Stimulated activated naive CD8-positive, alpha-beta T cell treated with anti-CD3 and anti-CD28 coated beads, Interleukin-15, amount 100 ng/mL, for 72 hours (primary cell): ENCODE data around the gene C16orf89.
"Not testable (repeated sequence)": the region's sequence is repeated elsewhere in the genome, so short reads cannot be mapped to it uniquely, and the experiment has no call there.

Experiments
- ATAC-seq: fragments of 150-1000 bp; cut with Tn5 transposase; 2 replicates; pipeline ENCODE4 v1.10.0; 2021; ENCODE audit warnings: mild to moderate bottlenecking, moderate library complexity
- DNase-seq, 2 donors: peaks; one replicate each; pipeline ENCODE4 v3.0.0; 2021 to 2022
- H3K27ac Mint-ChIP-seq, 2 donors: one replicate each; pipeline ENCODE4 v1.8.0; 2022; ENCODE audit warnings: mild to moderate bottlenecking in 2 of 2, mixed read lengths in 2 of 2, moderate library complexity in 2 of 2
- H3K27me3 Mint-ChIP-seq: one replicate; pipeline ENCODE4 v1.8.0; 2022; ENCODE audit warnings: mixed read lengths
- H3K4me1 Mint-ChIP-seq: one replicate; pipeline ENCODE4 v1.8.0; 2022; ENCODE audit warnings: mild to moderate bottlenecking, mixed read lengths
- H3K4me3 Mint-ChIP-seq, 2 donors: one replicate each; pipeline ENCODE4 v1.8.0; 2022; ENCODE audit warnings: mild to moderate bottlenecking in 2 of 2, mixed read lengths in 2 of 2, moderate library complexity in 1 of 2
- H3K9me3 Mint-ChIP-seq, 2 donors: one replicate each; pipeline ENCODE4 v1.8.0; 2022; ENCODE audit warnings: mixed read lengths in 2 of 2

C16orf89 gene

GRCh38 chr16:5056352-5056751, 9.4 kb downstream of the C16orf89 start:
- peak; percentile 89 for ATAC-seq
- H3K27me3 Mint-ChIP-seq, result no peaks in the 10 kb centered on the region
- H3K27ac Mint-ChIP-seq, result no peak overlapping the region
- peak; percentile 40 to 54 for DNase-seq
- no peak overlapping the region for H3K4me3 Mint-ChIP-seq
- H3K9me3 Mint-ChIP-seq, result no peaks in the 10 kb centered on the region
- H3K4me1 Mint-ChIP-seq, result peaks cover 6% of the 10 kb centered on the region

- Mint-ChIP-seq H3K9me3 (no peaks in the 10 kb centered on the region), H3K4me1 (peaks cover 6% of the 10 kb centered on the region), H3K4me3 (no peak overlapping the region), H3K27ac (no peak overlapping the region), H3K27me3 (no peaks in the 10 kb centered on the region)
- DNase-seq, result no peak
- no peak for ATAC-seq
These were observed 10.6 kb downstream of the C16orf89 start for GRCh38 chr16:5054876-5055865.

GRCh38 chr16:5046914-5047313, 18.8 kb downstream of the C16orf89 start:
- Mint-ChIP-seq H3K4me1 (no peaks in the 10 kb centered on the region), H3K4me3 (no peak overlapping the region), H3K9me3 (peaks cover 0 to 5% of the 10 kb centered on the region in 2 donors), H3K27me3 (no peaks in the 10 kb centered on the region), H3K27ac (peak overlapping the region in 1 of 2 donors; percentile 13)
- ATAC-seq (no peak), DNase-seq (no peak)

DNA sequence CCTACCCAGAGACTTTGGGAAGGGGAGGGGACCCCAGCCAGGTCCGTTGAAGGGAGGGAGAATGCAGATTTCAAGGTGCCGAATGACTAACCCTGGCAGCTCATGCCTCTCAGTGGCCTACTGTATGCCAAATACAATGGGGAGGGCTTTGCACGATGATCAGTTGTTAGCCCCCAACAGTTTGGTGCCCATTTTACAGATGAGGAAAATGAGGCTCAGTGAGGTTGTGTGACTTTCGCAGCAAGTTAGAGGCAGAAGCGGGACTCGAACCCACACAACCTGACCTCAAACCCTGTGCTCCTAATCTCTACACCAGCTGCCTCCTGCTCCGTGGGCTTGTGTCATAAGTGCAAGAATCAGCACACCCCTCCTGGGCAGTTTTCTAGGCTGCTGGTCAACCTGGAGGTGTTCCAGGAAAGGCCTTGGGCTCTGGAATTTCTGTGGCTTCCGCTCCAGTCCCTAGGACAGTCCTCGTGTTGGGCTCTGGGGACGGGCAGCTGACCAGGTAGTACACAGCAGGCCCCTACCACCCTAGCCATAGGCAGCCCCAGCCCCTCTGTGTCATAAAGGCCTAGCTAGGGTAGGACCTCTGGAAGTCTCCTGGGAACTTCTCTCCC, 20.1 kb downstream of the C16orf89 start:
- peaks cover 0 to 5% of the 10 kb centered on the region in 2 donors for H3K9me3 Mint-ChIP-seq
- no peaks in the 10 kb centered on the region for H3K27me3 Mint-ChIP-seq
- DNase-seq (no peak), ATAC-seq (no peak)
- no peak overlapping the region for H3K4me3 Mint-ChIP-seq
- no peaks in the 10 kb centered on the region for H3K4me1 Mint-ChIP-seq
- H3K27ac Mint-ChIP-seq, result no peak overlapping the region

GRCh38 chr16:5044581-5044980, 21.2 kb downstream of the C16orf89 start:
- not testable (repeated sequence) for H3K4me1 Mint-ChIP-seq

DNA sequence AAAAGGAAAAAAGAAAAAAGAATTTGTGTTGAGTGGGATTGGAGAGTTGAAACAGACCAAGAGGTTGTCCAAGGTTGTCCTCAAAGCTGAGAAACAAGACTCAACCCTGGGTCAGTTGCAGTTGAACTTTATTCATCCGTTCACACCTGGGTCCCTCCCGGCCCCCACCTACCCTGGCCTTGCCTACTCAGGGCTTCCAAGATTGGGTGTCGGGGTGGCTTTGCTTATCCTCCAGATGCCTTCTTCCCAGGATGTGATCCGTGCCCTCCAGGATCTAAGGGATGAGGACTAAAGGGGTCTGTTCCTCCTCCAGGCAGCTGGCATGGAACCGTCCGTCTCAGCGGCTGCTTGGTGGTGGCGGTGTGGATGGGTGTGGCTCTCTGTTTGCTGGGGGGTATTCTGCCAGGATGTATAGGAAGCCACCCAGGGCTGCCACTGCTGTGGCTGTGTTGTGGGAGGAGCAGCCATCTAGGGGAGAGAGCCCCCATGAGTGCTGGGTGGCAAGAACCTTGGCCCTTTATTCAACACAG, 21.7 kb downstream of the C16orf89 start:
- Mint-ChIP-seq H3K4me1 (no peaks in the 10 kb centered on the region), H3K27ac (peak overlapping the region in 1 of 2 donors; percentile 61), H3K4me3 (no peak overlapping the region), H3K27me3 (no peaks in the 10 kb centered on the region), H3K9me3 (no peaks in the 10 kb centered on the region)
- DNase-seq, result no peak
- ATAC-seq, result no peak

More at GRCh38 chr16:5044581-5044980, 21.2 kb downstream of the C16orf89 start:
- H3K27ac Mint-ChIP-seq, H3K4me3 Mint-ChIP-seq, ATAC-seq, H3K9me3 Mint-ChIP-seq, H3K27me3 Mint-ChIP-seq, DNase-seq: not testable (repeated sequence)

GRCh38 chr16:5042574-5043171, 23.1 kb downstream of the C16orf89 start:
- no peak for ATAC-seq
- no peak for DNase-seq
- Mint-ChIP-seq H3K4me1 (no peaks in the 10 kb centered on the region), H3K27me3 (no peaks in the 10 kb centered on the region), H3K9me3 (no peaks in the 10 kb centered on the region), H3K27ac (no peak overlapping the region), H3K4me3 (no peak overlapping the region)

GRCh38 chr16:5041600-5042133, 24.1 kb downstream of the C16orf89 start:
- H3K4me1 Mint-ChIP-seq, result no peaks in the 10 kb centered on the region
- DNase-seq, result no peak
- H3K4me3 Mint-ChIP-seq, result no peak overlapping the region
- H3K27ac Mint-ChIP-seq, result no peak overlapping the region
- no peak for ATAC-seq
- no peaks in the 10 kb centered on the region for H3K27me3 Mint-ChIP-seq
- no peaks in the 10 kb centered on the region for H3K9me3 Mint-ChIP-seq

DNA sequence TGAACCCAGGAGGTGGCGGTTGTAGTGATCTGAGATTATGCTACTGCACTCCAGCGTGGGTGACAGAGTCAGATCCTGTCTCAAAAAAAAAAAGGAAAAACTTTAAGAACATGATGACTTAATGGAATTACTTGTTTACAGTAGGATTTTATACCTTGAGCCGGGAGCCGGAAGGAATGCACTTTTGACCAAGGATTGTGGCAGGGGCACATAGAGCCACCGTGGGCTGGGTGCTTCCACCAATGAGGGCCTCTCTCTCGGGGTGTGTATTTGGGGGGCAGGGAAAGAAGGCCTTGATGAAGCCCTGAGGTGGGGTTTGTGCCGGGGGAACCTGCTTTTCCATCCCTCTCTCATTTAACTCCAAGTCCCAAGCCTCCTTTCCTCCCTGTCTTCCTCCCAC, 25.3 kb downstream of the C16orf89 start:
- Mint-ChIP-seq H3K27ac (no peak overlapping the region), H3K4me1 (peaks cover 4% of the 10 kb centered on the region), H3K4me3 (no peak overlapping the region), H3K27me3 (no peaks in the 10 kb centered on the region), H3K9me3 (no peaks in the 10 kb centered on the region)
- DNase-seq, result no peak
- ATAC-seq, result no peak

- Mint-ChIP-seq H3K9me3 (no peaks in the 10 kb centered on the region), H3K4me1 (peaks cover 37% of the 10 kb centered on the region), H3K27me3 (no peaks in the 10 kb centered on the region), H3K27ac (no peak overlapping the region), H3K4me3 (no peak overlapping the region)
- ATAC-seq (no peak), DNase-seq (no peak)
These were observed 29.3 kb downstream of the C16orf89 start for GRCh38 chr16:5036228-5037156.

DNA sequence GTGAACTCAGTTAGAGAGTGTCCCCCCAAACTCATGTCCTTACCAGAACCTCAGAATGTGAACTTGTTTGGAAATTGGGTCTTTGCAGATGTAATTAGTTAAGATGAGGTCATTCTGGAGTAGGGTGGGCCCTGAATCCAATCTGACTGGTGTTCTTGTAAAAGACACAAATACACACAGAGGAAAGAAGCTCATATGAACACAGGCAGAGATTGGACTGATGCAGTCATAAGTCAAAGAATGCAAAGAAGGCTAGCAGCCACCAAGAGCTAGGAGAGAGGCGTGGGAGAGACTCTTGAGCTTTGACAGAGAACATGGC, 29.9 kb downstream of the C16orf89 start:
- H3K27me3 Mint-ChIP-seq, result no peaks in the 10 kb centered on the region
- H3K4me3 Mint-ChIP-seq, result no peak overlapping the region
- no peaks in the 10 kb centered on the region for H3K9me3 Mint-ChIP-seq
- DNase-seq, result no peak
- ATAC-seq, result no peak
- H3K4me1 Mint-ChIP-seq, result peaks cover 37% of the 10 kb centered on the region
- no peak overlapping the region for H3K27ac Mint-ChIP-seq

DNA sequence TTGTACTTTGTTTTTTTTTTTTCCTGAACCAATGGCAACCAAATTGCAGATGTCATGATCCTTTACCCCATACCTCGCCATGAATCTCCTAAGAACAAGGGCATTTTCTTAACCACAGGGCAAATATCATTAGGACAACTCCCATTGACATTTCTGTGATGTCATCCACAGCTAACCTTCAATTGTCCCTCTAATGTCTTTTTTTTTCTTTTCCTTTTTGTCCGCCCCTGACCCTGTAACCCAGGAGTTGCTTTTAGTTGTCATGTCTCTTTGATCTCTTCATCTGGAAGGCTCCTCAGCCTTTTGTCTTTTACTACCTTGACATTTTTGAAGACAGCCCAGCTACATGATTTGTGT, 31.6 kb downstream of the C16orf89 start:
- peaks cover 37% of the 10 kb centered on the region for H3K4me1 Mint-ChIP-seq
- peak overlapping the region; percentile 86 to 88 for H3K4me3 Mint-ChIP-seq
- H3K9me3 Mint-ChIP-seq, result no peaks in the 10 kb centered on the region
- no peaks in the 10 kb centered on the region for H3K27me3 Mint-ChIP-seq
- DNase-seq, result no peak
- H3K27ac Mint-ChIP-seq, result peak overlapping the region; percentile 95
- no peak for ATAC-seq

DNA sequence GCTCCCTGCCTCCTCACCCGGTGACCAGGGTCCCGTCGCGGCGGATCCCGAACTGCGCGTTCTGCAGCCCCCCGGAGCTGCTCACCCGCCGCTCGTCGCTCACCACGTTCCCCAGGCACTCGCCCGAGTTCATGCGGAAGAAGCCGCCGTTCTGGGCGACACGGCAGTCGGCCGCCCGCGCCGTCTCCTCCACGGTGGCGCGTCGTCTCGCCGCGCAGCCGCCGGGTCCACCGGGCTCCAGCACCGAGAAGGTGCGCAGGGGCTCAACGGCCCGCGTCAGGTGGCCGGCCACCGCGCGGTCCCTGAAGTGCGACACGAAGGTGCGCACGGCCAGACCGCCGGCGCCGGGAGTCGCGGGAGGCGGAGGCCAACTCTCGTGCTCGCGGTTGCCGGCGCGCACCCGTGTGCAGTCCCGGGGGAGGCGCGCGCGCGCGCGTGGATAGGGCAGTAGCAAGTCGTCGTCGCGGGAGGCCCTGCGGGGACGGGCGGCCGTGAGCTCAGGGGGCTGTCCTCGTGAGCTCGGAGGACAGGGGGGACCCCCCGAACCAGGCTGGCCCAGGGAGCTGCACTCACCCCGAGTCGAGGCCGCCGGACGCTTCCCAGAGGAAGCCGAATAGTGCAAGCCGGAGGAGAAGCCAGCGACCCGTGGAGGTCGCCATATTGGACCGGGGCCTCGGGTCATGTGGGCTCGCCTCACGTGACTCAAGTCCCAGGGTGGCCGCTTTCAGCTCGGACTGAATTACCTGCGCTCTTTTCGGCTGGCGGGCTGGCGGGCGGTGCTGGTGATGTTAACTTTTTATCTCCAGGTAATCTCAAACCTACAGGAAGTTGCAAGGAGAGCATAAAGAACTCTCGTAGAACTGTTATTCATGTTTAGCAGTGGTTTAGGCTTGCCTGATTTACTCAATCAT, 32.2 kb downstream of the C16orf89 start, which contains the start of gene NAGPA:
NAGPA (minus strand) TSS at position 680 of the 911 bp plus-strand sequence; CDS start at position 659, 21 bp downstream.
- H3K4me3 Mint-ChIP-seq, result peak within 1 kb of the TSS; percentile 86 to 88

GRCh38 chr16:5032748-5033167, 33.0 kb downstream of the C16orf89 start:
- Mint-ChIP-seq H3K4me1 (peaks cover 37% of the 10 kb centered on the region), H3K27me3 (no peaks in the 10 kb centered on the region), H3K9me3 (no peaks in the 10 kb centered on the region), H3K27ac (peak overlapping the region in 1 of 2 donors; percentile 71), H3K4me3 (peak overlapping the region; percentile 86 to 88)
- no peak for ATAC-seq
- no peak for DNase-seq

More for the DNA sequence above, 32.2 kb downstream of the C16orf89 start, which contains the start of gene NAGPA:
- no peaks in the 10 kb centered on the region for H3K27me3 Mint-ChIP-seq
- peaks cover 37% of the 10 kb centered on the region for H3K4me1 Mint-ChIP-seq
- peak within 1 kb of the TSS; percentile 95 for H3K27ac Mint-ChIP-seq
- no peaks in the 10 kb centered on the region for H3K9me3 Mint-ChIP-seq
- peak; percentile 94 for ATAC-seq
- peak; percentile 74 to 83 for DNase-seq
